GF-D8 (cell line): ENCODE measurements around the gene HAUS8.
"Not testable (repeated sequence)": the region's sequence is repeated elsewhere in the genome, so short reads cannot be mapped to it uniquely, and the experiment has no call there.

Source experiments
- DNase-seq: peaks from one replicate; lab custom pipeline; 2025; lab: John Stamatoyannopoulos, UW

The HAUS8 gene

DNA sequence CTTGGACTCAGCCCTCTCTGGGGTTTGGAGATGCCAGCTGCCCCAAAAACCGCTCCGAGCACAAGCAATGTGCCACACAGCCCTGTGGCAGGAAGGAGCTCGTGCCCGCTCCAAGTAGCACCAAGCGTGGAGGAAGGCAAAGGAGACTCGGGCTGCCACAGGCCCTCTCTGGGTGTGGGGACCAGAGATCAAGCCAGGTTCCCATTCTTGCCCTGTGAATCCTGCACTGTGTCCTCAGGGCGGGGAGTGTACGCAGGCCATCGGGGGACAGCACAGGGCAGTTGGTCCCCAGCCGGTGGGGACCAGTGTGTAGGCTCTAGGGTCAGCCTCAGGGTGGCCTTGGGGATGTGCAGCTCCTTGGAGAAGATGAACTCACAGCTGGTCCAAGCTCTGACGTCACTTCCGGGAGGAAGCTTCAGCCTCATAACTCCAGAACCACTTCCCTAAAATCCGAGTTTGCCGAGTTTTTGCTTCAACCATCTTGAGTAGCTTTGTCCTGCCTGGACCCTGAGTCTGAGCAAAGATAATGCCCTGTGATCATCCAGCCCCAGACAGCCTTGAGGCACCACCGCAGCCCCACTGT is 39.3 kb downstream of the HAUS8 start:
- DNase-seq = peak; percentile 19

DNA sequence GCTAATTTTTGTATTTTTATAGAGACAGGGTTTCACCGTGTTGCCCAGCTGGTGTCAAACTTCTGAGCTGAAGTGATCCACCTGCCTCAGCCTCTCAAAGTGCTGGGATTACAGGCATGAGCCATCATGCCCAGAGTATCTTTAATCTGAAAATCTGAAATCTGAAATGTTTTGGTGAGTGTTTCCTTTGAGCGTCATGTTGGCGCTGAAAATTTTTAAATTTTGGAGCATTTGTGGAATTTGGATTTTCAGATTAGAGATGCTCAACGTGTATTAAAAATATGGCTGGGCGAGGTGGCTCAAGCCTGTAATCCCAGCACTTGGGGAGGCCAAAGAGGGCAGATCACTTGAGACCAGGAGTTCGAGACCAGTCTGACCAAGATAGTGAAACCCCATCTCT is 43.5 kb downstream of the HAUS8 start:
- DNase-seq = no peak

DNA sequence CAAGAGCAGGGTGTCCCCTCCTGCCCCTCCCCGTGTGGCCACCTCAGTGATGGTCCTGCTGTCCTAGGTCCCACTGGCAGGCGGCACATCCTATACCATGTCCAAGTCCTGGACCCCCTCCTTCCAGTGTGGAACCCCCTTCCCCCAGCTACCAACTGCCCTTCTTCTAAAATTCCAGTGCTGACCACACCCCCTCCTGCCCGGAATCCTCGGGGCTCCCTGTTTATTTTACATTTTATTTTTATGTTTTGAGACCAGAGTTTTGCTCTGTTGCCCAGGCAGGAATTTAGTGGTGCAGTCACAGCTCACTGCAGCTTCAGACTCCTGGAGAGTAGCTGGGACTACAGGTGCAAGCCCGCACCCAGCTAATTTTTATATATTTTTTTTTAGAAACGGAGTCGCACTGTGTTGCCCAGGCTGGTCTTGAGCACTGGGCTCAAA is 47.7 kb downstream of the HAUS8 start:
- no peak for DNase-seq

DNA sequence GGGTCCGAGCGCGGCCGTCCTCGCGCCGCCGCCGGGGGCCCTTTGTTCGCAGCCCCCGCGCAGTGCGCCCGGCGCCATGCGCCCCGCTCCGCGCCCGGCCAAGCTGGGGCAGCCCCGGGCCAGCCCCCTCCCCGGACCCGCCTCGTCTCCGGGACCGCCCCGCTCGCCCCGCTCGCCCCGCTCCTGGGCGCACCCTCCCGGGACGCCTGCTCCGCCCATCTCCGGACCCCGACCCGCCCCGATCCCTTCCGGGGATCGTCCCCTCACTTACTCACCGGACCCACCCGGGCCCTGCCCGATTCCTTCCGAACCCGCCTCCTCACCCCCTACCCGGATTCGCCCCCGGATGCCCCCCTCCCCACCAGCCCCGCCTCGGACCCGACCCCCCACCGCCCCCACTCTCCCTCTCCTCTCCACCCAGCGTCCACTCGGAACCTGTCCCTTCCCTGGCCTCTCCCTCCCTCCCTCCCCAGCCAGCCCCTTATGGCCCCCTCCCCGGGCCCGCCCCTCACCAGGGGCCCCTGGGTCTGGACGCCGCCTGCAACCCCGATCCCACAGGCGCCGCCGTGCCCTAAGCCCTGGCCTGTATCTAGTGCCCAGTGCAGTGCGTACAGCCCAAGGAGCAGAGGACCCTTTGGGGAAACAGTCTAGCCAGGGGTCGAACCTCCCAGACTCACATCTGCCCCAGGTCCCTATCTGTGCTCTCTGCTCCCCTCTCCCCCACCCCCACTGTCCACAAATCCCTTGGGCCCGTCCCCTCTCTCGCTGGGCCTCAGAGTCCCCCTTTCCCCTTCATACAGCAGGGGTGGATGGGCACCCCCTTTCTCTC is 48.3 kb downstream of the HAUS8 start, which contains the start of gene CPAMD8:
Gene CPAMD8 (minus strand): TSS at position 105 of the 829 bp plus-strand sequence. CDS start 168 bp downstream, outside the sequence.
- no peak for DNase-seq

DNA sequence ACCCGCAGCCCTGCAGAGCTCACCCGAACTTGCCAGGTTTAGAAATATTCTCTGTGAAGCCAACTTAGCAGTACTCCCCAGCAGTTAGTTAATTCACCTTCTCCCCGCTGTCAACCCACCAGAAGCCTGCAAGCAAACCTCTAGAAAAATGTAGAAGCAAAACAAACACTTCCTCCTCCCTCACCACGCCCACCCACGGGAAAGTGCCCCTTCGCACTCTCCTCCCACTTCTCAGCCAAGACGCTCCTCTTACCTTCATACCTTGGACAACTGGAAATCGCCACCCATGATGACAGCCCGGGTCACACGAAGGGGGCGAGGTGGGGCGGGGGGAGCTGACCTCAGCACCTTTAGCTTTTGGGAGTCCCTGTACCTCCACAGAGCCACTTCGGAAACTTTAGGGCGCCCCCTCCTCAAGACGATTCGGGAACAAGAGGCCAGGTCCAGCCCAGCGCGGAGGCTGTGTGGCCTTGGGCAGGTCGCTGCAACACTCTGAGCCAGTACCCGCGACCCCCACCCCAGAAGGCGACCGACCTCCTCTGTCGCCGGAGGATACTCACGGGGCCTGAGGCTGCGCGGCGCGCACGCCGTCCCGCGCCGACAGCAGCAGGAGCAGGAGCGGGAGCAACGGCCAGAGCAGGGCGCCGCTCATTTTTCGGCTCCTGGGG is 49.1 kb downstream of the HAUS8 start:
- DNase-seq = no peak

DNA sequence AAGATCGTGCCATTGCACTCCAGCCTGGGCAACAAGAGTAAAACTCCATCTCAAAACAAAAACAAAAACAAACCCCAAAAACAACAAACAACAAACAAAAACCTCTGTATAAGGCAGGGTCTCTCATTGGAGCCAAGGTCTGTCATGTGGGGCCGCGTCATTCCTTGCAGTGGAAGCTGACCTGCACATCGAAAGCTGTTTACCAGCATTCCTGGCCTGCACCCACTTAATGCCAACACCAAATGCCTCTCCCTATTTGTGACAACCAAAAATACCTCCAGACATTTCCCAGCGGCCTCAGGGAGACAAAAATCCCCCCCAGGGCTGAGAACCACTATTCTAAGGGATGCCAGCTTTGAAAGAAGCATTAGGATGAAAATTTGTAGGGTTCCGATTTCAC is 49.9 kb downstream of the HAUS8 start:
- DNase-seq = no peak

DNA sequence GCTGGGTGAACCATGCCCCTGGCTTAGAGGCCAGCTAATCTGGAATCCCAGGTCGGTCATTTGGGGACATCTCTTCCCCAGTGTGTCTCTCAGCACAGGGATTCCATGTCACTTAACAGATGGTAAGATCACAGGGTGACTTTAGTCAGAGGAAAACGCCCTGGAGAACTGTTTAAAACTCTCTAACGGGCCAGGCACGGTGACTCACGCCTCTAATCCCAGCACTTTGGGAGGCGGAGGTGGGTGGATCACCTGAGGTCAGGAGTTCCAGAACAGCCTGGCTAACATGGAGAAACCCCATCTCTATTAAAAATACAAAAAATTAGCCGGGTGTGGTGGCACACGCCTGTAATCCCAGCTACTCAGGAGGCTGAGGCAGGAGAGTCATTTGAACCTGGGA is 50.3 kb downstream of the HAUS8 start:
- DNase-seq = not testable (repeated sequence)

DNA sequence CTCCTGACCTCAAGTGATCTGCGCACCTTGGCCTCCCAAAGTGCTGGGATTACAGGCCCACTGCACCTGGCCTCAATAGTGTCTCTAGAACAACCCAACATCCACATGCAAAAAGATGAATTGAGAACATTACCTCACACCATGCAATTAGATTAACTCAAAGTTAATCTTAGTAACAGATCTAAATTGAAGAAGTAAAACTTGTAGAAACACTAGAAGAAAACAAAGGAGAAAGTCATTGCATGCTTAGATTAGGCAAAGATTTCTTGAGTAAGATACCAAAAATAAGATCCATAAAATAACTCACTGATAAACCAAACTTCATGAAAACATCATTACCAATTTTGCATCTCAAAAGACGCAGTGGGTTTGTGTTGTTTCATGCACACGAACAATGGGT is 51.4 kb downstream of the HAUS8 start:
- DNase-seq = no peak

DNA sequence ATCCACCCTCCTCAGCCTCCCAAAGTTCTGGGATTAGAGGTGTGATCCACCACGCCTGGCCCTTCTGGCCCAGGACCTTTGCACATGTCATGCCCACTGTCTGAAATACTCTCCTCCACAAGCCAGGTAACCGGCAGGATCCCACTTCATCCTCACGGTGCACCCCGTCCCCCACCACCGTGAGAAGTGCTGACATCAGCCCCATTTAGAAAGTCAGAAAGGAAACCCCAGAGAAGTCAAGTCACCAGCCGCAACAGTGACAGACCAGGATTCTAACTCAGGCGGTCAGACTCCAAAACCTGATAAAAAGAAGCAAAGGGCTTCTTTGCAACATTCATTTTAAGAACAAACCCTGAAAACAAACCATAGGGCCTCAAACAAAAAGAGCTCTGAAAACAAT is 52.5 kb downstream of the HAUS8 start:
- DNase-seq = no peak

DNA sequence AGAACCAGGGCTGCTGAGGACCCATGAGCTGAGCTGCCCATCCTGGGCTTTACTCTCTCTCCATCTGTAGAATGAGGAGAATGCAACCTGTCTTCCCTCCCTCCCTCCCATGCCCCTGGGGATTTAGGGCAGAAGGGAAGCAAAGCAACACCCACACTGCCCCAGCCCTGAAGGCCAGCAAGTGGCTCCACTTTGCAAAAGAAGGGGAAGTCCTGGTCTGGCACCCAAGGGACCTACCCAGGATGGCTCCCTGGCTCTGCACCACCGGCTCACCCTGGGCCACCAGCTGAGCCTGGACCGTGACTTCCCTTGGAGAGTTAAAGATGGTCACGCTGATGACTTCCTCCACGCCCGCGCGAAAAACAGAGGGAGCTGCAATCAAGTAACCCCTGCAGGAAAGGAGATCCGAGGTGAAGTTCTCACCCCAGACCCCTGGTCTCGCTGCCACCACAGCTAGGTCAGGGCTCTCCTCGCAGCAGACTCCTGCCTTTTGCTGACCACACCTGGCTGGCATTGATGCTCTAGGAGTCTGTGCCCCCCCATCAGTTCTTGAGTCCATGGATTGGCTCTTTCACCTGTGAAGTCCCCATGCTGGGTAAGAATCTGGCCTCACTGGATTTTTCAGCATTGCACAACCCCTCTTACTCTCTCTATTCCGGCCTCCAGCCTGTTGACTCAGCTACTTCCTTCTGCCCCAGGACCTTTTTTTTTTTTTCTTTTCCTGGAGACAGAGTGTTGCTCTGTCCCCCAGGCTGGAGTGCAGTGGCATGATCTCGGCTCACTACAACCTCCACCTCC is 53.3 kb downstream of the HAUS8 start:
- DNase-seq = peak; percentile 78

DNA sequence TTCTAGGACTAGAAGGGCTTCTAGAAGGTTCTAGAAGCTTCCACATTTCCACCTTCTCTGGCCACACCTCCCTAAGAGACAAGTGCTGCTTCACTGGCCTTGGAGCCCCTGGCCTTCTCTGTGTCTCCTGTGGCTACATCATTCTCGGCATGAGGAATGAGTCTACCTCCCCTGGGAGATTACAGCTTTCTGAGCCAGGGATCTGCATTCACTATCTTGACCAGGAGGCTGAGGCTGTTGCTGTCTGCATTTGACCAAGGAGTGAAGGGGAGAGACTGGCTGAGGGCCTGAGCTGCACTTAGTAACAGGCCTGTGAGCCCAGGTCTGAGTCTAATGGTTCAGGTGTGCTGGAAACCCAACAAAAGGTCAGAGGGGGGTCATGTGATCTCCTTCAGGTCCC is 53.9 kb downstream of the HAUS8 start:
- DNase-seq = no peak

DNA sequence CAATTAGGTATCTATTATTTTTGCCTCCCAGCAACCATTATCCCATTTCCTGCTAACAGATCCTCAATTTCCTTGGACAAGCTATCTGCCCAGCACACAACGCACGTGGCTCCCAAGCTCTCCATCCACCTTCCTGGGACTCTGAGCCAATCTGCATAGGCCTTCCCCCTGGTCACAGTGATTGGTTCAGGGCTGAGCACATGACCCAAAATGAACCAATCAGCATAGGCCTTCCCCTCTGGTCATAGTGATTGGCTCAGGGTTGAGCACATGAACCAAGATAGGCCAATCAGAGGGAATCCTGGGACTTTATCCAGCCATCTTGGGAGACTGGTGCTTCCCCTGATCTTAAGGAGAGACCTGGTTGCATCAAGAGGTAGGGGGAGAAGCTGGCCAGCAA is 54.4 kb downstream of the HAUS8 start:
- no peak for DNase-seq

DNA sequence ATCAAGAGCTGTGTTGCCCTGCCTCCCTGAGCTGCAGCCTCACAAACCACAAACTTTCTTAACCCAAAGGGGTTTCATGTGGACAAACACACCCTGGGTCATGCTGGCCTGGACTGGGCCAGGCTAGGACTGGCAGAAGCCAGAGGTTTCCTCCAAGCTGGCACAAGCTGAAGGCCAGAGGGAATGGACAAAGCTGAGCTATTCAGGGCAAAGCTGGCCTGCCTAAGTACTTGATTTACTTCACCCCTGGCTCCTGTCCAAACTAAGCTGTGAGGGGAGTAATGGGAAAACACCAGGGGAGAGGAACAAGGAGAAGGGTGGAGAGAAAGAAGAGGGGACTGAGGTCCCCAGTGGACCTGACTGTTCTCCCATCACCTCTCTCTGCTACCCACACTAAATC is 54.9 kb downstream of the HAUS8 start:
- no peak for DNase-seq

DNA sequence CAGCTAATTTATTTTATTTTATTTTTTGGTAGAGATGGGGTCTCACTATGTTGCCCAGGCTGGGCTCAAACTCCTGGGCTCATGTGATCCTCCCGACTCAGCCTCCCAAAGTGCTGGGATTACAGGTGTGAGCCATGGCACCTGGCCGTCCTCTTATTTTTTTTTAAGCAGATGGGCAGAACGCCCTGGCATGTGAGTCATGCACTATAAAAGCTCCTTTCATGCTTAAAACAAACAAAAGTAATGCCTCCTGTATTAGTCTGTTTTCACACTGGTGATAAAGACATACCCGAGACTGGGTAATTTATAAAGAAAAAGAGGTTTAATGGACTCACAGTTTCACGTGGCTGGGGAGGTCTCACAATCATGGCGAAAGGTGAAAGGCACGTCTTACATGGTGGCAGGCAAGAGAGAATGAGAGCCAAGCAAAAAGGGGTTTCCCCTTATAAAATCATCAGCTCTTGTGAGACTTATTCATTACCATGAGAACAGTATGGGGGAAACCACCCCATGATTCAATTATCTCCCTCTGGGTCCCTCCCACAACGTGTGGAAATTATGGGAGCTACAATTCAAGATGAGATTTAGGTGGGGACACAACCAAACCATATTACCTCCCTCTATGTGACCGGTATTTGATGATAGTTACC is 60.9 kb downstream of the HAUS8 start:
- not testable (repeated sequence) for DNase-seq

DNA sequence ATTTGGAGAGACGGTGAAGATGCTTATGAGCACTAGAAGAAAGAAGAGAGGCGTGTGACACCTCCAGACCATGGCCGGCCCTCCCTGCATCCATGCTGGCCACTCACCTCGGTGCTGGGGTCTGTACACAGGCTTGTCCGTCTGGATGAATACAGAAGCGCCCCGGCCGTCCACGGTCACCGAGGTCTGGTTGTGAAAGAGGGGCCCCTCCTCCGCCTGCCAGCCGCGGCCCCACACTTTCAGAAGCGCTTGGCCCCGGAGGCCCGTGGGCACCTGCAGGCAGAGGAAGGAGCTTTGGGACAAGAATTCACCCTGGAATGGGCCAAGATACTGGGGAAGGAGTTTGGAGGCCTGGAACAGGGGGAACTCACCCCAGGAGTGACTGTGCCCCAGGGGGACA is 63.8 kb downstream of the HAUS8 start:
- DNase-seq = no peak

DNA sequence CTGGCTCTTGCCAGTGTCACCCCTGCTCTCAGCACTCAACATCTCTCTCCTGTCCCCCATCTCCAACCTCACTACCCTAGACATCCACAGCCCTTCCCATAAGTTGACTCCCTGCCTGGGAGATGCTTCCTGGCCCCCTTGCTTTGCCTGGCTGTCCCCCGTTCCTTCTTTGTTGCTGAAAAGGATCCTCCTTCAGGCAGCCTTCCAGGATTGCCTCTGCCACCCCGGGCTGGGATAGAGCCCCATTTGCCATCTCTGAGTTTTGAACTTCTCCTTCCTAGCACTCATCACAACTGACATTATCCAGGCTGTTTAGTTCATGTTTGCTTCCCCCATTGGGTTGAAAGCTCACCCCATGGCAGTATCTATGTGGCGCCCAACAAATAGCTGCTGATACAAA is 68.7 kb downstream of the HAUS8 start:
- no peak for DNase-seq

DNA sequence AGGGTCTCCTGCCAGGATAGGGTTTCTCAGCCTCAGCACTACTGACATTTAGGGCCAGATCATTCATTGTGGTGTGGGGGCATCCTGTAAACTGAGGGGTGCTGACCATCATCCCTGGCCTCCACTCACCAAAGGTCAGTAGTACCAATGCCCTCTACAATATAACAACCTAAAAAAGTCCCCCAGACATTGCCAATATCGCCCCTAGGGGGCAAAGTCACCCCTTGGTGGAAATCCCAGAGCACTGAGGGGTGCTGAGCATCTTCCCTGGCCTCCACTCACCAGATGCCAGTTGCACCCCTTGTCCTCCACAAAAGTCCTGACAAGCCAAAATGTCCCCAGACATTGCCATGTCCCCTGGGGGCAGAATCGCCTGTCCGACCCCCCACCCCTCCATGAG is 70.3 kb downstream of the HAUS8 start:
- no peak for DNase-seq

DNA sequence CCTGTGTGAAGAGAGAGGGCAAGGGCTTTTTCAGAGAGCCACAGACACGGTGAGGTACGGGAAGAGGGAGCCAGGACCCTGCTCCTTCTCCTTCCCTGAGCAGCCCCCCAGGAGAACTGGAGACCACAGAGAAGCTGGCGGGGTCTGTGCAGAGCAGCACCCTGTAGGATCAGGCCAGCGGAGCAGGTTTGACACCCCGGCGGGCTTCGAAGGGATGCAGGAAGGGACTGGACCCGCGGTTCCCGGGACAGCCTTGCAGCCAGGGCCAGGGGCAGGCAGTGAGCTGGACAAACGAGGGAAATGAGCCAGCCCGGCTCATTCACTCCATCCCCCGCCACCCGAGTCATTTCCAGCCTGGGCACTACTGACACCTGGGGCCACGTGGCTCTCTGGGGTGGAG is 70.9 kb downstream of the HAUS8 start:
- no peak for DNase-seq

DNA sequence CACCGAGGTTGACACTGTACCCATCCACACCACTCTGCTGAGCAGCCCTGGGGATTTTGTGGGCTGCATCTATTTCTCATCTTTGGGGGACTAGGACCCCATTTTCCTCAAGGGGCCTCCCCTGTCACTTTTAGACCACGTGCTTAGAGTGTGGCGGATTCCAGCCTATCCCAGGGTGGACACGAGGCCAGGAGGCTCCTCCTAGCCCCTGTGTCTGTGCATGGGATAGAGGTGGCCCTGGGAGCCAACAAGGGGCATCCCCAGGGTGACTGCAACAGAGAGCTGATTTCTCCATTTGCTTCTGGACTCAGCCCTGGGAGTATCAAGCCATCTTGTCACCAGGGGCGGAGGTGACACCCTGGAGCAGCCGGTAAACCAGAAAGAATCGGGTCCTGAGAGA is 72.8 kb downstream of the HAUS8 start:
- no peak for DNase-seq

DNA sequence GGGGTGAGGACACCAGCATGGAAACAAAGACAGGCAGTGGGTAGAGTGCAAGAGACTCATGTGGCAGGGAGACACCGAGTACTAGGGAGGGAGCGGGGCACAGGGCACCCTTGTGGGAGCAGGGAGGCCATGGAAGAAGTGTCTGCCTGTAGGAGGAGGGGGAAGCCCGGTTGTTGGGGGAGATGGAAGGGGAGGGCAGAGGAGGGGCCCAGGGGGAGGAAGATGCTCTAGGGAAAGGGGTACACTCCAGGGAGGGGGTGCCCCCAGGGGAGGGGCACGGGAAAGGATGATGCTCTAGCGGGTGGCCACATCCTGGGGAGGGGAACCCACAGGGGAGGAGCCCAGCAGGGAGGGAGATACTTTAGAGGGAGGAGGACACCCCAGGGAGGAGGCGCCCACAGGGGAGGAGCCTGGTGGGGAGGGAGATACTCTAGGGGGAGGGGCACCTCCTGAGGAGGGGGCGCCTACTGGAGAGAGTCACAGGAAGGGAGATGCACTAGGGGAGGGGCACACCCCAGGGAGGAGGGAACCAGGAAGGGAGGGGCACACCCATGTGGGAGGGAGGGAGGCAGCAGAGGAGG is 73.6 kb downstream of the HAUS8 start:
- no peak for DNase-seq
